HG02973 (cell line): ENCODE data around the gene ZNF467.

Experiments used
- ATAC-seq: cut with Tn5 transposase; IDR thresholded peaks from one replicate; pipeline ENCODE4 v1.9.1; 2021; ENCODE audit warnings: moderate library complexity; ENCODE audit not compliant: unreplicated experiment

ZNF467 gene

GRCh38 chr7:149751043-149751775 lies 22.2 kb downstream of the ZNF467 start:
- no peak for ATAC-seq

- ATAC-seq, result no peak
These were observed 23.1 kb downstream of the ZNF467 start for GRCh38 chr7:149750122-149750845.

- ATAC-seq, result no peak
These were observed 25.1 kb downstream of the ZNF467 start for GRCh38 chr7:149748076-149748874.

GRCh38 chr7:149743476-149744255 lies 29.7 kb downstream of the ZNF467 start:
- no peak for ATAC-seq

DNA sequence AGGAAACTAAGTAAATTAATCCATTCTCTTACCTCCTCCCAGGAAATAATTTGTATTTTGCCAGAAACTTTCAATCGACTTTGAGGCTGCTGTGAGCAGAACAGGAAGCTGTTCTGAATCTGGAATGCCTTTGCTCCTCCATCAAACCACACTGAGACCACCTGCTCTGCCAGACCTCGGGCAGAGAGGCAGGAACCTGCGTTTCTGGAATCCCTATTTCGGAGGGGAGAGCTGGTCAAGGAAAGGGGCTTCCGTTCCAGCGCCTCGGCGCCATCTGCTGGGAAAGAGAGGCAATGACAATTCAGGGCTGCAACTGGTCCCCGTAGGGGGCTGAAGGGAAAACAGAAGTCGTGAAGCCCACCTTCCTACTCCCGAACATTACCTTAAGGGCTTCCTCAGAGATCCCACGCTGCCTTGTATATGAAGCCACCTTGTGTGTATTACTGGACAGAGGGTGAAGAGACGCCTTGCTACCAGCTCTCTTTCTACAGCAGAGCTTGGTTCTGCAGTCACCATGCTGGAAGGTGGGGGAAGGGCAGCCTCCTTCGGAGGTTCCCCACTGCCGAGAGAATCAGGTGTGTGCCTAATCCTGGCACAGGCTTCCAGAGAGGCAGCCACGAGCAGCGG lies 31.2 kb downstream of the ZNF467 start:
- ATAC-seq, result peak; percentile 58

DNA sequence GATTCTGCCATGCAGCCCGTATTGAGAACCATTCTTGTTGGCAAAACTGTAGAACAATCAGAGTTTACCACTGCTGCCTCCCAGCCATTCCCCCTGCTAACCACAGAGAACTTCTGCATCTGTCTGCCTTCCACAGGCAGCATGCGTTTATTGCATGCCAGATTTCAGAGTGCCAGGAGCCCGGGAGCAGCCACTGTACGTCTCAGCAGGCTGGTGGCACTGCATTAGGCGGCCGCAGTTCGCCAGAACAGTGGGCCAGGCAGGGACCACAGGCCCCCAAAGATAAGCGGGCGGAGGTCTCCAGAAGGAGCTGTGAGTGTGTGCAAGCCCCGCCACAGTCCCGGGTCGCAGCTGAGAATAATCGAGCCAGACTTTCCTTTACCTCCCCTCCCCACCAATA lies 31.8 kb downstream of the ZNF467 start:
- ATAC-seq, result no peak

- ATAC-seq, result no peak
These were observed 36.7 kb downstream of the ZNF467 start for GRCh38 chr7:149736478-149737360.

DNA sequence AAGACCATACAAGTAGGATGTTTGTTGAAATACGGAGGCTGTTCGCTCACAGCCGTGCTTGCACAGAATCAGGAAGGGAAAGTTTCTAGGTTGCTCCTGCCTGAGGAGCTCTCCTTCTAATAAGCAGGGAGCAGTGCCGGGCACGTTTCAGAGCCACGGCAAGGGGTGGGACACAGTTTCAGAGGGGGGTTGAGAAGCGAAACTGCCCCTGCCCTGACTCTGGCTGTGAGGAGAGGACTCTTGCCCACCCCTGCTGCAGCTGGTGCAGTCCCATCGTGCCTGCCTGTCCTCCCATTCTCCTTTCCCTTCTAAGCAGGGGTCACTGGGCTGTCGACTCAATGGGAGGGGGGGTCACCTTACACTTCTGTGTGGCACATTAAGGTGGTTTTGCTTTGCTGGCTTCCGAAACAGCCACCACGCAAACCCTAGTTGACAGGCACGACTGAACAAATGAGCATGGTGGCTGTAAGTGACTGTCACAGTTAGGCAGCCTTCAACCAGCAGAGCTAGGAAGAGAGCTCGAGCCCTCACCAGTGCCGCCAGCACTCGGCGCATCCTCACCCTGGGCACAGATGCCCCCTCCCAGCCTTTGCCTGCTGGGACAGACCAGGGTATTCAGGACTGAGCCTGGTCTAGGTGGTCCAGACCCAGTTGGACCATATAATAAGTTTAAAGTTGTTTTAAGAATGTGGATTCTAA lies 37.5 kb downstream of the ZNF467 start:
- no peak for ATAC-seq

DNA sequence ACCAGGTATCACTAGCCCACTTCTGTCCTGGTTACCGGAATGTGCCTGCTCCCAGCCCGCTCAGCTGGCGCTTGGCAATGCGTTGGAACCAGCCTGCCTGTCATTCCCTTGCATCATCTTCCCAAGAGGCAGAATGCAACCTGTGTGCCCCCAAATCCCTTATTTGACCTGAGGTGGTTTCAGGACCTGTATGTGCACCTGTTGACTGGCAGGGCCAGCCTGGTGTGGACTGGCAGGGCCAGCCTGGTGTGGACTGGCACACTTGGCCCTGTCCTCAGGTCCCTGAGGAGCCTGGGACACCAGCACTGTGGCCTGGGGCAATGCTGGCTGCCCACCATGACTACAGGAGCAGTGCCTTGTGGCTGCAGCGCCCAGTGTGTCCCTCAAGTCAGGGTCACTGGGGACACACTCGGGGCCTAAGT lies 38.2 kb downstream of the ZNF467 start:
- ATAC-seq, result no peak

GRCh38 chr7:149734791-149735075 lies 38.7 kb downstream of the ZNF467 start:
- no peak for ATAC-seq

- no peak for ATAC-seq
These were observed 39.2 kb downstream of the ZNF467 start for GRCh38 chr7:149733924-149734790.

DNA sequence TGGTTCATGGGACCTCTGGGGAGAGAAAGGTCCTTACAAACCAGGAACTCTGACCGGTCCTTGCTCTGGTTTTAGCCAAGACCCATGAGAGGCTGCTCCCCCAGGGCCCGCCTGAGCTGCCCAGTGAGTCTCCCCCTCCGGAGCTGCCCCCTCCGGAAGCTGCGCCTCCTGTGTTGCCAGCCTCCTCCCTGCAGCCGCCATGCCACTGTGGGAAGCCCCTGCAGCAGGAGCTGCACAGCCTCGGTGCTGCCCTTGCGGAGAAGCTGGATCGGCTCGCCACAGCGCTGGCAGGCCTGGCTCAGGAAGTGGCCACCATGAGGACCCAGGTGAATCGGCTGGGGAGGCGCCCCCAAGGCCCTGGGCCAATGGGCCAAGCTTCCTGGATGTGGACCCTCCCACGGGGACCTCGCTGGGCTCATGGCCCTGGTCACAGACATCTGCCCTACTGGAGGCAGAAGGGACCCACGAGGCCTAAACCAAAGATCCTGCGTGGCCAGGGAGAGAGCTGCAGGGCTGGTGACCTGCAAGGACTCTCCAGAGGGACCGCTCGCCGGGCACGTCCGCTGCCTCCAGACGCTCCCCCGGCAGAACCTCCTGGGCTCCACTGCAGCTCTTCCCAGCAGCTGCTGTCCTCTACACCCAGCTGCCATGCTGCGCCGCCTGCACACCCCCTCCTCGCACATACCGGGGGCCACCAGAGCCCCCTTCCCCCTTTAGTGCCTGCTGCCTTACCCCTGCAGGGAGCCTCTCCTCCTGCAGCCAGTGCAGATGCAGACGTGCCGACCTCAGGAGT lies 40.1 kb downstream of the ZNF467 start:
- no peak for ATAC-seq

DNA sequence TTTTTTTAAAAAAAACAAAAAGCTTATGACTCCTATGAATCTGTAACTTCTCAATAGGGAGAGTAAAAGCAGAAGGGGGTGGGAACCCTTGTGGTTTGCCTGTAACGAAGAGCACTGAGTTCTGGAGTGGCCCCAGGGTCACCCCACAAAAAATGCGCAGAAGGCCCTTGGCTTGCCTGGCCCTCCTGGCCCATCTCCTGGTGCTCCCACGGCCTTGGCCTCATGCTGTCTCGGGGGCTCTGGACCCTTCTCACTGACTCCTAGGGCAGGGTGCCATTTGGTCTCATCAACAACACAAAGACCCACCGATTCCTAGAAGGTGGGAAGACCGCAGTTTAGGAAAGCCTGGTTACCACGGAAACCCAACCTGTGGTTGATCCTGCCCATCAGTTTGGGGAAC lies 40.8 kb downstream of the ZNF467 start:
- no peak for ATAC-seq

DNA sequence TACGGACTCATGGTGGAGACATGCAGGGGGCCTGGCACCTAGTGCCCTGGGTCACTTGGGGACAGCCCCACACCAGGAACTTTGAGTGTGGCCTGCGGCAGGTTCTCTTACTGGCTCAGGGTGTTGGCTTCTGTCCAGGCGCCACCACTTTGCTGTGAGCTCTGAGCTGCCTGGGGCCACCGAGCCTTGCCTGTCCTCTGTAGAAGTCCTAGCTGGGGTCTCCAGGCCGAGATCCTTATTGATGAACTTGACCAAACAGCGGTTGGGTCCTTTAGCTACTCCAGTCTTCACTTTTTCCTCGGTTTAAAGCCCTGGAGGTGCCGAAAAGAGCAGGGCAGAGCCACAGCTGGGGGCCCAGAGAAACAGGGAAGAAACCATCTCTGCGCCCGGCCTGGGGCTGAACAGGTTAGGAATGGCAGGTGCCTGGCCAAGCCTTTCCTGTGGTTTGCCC lies 41.3 kb downstream of the ZNF467 start:
- no peak for ATAC-seq

GRCh38 chr7:149731207-149731955 lies 42.0 kb downstream of the ZNF467 start:
- no peak for ATAC-seq

- ATAC-seq, result no peak
These were observed 43.2 kb downstream of the ZNF467 start for GRCh38 chr7:149729983-149730801.
